ENCODE data around the gene TEX30. TPM values are rescaled to one million over a fixed set of nuclear protein-coding genes. Genes with fewer than 3 reads are reported as not detected.
A peak's percentile ranks its signal among the peaks of the same experiment; 100 is the strongest.

TEX30 gene
- total RNA-seq, result 10 to 100 TPM in 3 of 8 experiments, 1 to 10 TPM in 5; 4.7 to 18.8 (median 8.1) TPM

- peak within 1 kb of the TSS; percentile 47 to 63 for H3K27ac ChIP-seq
Observed at GRCh38 chr13:102773441-102774213, at the start of gene TEX30. Gene TEX30, minus strand, starts transcription at chr13:102773786. Its CDS starts 3,760 bp downstream, at chr13:102770026.

DNA sequence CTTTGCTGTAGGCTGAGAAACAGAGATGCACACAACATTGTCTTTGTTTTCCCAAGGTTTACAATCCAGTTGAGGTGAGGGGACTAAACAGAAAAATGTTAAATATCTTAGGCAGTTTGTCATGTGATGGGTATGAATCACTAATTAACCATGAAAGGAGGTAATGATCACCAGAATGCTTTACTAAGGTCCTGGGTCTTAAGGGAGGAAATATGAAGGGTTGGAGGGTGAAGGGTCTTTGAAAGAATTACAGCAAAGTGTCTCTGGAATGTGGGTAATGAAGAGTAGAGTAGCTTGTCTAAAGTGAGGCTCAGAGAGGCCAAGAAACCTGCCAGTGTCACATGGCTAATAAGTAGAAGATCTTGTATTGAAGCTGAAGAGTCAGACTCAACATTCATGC, 44.3 kb upstream of the TEX30 start:
- Histone ChIP-seq H3K27ac (no peak overlapping the region), H3K4me1 (replicated peaks in 1 of 2) (no peaks in the 10 kb centered on the region), H3K4me3 (no peak overlapping the region)
- ATAC-seq (replicated peaks in 6 of 8), result no peak
- in situ Hi-C loops (cut with MboI; ENCODE audit: low pct_unique_long_range_greater_than_20kb in 2 of 9, low sequenced_read_pairs in 9 of 9, unreplicated experiment in 9 of 9), result no loop called here

More at GRCh38 chr13:102773441-102774213, at the start of gene TEX30:
- peak within 1 kb of the TSS; percentile 56 to 70 (median 60) for H3K4me3 ChIP-seq
- WGBS, 10 experiments, result 0 to 20% (median 0%) methylated on average over 1 to 19 of the region's 85 CpGs; no CpG with 5 or more reads in 5 of the 10 experiments
- H3K4me1 ChIP-seq (replicated peaks in 1 of 2), result peaks cover 4% of the 10 kb centered on the region in 2 donors
- ATAC-seq (replicated peaks in 6 of 8), result peak; percentile 92 to 98 (median 96)
- in situ Hi-C loops (cut with MboI; ENCODE audit: low pct_unique_long_range_greater_than_20kb in 2 of 9, low sequenced_read_pairs in 9 of 9, unreplicated experiment in 9 of 9), result no loop called here

DNA sequence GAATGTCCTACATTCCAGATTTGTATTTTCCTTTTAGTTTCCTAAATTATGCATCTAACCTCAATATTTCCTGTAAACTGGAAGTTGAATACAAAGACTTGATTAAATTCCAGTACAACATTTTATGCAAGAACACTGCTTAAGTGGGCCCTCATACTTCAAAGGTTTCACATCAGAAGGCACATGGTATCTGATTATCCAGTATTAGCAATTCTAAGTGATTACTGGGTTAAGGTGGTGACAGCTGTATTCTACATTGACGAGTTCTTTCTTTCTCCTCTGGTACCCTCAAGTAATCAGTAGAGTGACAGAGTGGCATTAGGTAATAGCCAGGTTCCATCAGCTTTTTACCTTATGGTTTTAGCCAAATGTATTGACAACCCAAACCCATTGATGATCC, 43.7 kb upstream of the TEX30 start:
- in situ Hi-C loops (cut with MboI; ENCODE audit: low pct_unique_long_range_greater_than_20kb in 2 of 9, low sequenced_read_pairs in 9 of 9, unreplicated experiment in 9 of 9), result no loop called here
- no peak overlapping the region for H3K27ac ChIP-seq
- no peaks in the 10 kb centered on the region for H3K4me1 ChIP-seq (replicated peaks in 1 of 2)
- no peak overlapping the region for H3K4me3 ChIP-seq
- WGBS, 10 experiments, result 60 to 100% (median 86%) methylated on average over 1 of the region's 1 CpG; no CpG with 5 or more reads in 5 of the 10 experiments
- peak in 2 of 8 experiments; percentile 38 to 43 for ATAC-seq (replicated peaks in 6 of 8)

- in situ Hi-C loops (cut with MboI; ENCODE audit: low pct_unique_long_range_greater_than_20kb in 2 of 9, low sequenced_read_pairs in 9 of 9, unreplicated experiment in 9 of 9), result no loop called here
- no peak overlapping the region for H3K4me3 ChIP-seq
- WGBS, 10 experiments, result 10 to 100% (median 76%) methylated on average over 1 to 4 of the region's 4 CpGs
- ATAC-seq (replicated peaks in 6 of 8), result no peak
- H3K4me1 ChIP-seq (replicated peaks in 1 of 2), result no peaks in the 10 kb centered on the region
- no peak overlapping the region for H3K27ac ChIP-seq
Observed at GRCh38 chr13:102816708-102817107, 43.1 kb upstream of the TEX30 start.

DNA sequence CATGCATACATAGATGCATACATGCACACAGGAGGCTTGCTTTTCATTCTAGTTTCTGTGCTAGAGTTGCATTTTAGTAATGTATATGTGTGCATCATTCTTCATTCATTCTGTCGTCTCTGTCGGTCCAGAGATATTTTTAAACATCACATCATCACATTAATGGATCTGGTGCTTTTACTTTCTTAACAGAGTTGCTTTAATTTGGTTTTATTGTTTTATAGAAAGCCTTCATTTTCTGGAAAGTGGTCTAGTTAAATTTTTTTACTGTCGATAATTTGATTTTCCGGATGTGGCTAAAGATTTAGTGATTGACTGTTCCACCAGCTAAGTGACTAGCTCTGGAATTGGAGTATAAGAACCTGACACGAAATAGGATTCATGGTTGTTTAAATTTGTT, 42.2 kb upstream of the TEX30 start:
- H3K4me3 ChIP-seq, result no peak overlapping the region
- no peaks in the 10 kb centered on the region for H3K4me1 ChIP-seq (replicated peaks in 1 of 2)
- no peak for ATAC-seq (replicated peaks in 6 of 8)
- H3K27ac ChIP-seq, result no peak overlapping the region
- WGBS, 10 experiments, result 66 to 100% (median 92%) methylated on average over 3 to 5 of the region's 5 CpGs
- in situ Hi-C loops (cut with MboI; ENCODE audit: low pct_unique_long_range_greater_than_20kb in 2 of 9, low sequenced_read_pairs in 9 of 9, unreplicated experiment in 9 of 9), result no loop called here

DNA sequence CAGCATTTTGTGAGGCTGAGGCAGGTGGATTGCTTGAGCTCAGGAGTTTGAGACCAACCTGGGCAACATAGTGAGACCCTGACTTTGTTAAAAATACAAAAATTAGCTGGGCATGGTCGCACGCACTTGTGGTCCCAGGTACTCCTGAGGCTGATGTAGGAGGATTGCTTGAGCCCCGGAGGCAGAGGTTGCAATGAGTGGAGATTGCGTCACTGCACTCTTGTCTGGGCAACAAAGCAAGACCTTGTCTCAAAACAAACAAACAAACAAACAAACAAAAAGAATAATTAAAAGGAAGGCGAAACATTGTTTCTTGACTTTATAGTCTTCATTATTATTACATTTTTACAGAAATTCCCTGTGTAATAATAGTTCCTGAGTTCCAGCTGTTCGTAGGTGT, 41.2 kb upstream of the TEX30 start:
- Histone ChIP-seq H3K4me1 (replicated peaks in 1 of 2) (no peaks in the 10 kb centered on the region), H3K27ac (no peak overlapping the region), H3K4me3 (no peak overlapping the region)
- in situ Hi-C loops (cut with MboI; ENCODE audit: low pct_unique_long_range_greater_than_20kb in 2 of 9, low sequenced_read_pairs in 9 of 9, unreplicated experiment in 9 of 9), result no loop called here
- WGBS, 10 experiments, result 81 to 100% (median 93%) methylated on average over 2 to 6 of the region's 6 CpGs; no CpG with 5 or more reads in 1 of the 10 experiments
- no peak for ATAC-seq (replicated peaks in 6 of 8)

GRCh38 chr13:102814025-102814607, 40.5 kb upstream of the TEX30 start:
- Histone ChIP-seq H3K4me1 (replicated peaks in 1 of 2) (no peaks in the 10 kb centered on the region), H3K27ac (no peak overlapping the region), H3K4me3 (no peak overlapping the region)
- in situ Hi-C loops (cut with MboI; ENCODE audit: low pct_unique_long_range_greater_than_20kb in 2 of 9, low sequenced_read_pairs in 9 of 9, unreplicated experiment in 9 of 9), result no loop called here
- ATAC-seq (replicated peaks in 6 of 8), result no peak
- 82 to 100% (median 94%) methylated on average over 1 to 7 of the region's 7 CpGs; no CpG with 5 or more reads in 3 of the 10 experiments for WGBS, 10 experiments

DNA sequence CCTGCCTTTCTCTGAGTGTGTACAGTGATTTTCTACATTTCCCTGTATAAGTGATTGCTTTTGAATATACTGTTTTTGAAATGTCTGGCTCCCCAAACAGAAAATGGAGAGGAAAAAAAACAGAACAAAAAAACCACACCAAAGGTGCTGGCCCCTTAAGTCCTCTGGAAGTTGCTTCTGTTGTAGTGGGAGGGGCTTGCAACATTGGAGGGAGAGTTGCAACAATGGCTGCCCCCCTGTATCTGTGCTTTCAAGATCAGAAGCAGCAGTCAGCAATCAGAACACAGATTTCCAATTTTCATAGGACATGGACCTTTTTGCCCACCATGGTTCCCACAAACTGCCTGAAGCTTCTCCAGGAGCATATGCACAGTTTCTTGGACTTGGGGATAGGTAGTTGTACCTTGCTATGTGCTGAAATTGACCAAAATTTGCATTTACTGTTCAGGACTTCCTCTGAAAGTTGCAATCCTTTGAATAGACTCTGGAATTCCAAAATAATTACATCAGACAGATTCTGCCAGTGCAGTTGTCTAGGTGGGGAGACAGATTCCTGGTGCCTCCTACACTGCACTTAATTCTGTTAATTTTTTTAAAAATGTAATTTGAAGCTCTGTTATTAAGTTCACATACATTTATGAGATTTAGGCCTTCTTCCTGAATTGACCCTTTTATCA, 39.2 kb upstream of the TEX30 start:
- no peak overlapping the region for H3K4me3 ChIP-seq
- in situ Hi-C loops (cut with MboI; ENCODE audit: low pct_unique_long_range_greater_than_20kb in 2 of 9, low sequenced_read_pairs in 9 of 9, unreplicated experiment in 9 of 9), result no loop called here
- peak in 1 of 8 experiments; percentile 35 for ATAC-seq (replicated peaks in 6 of 8)

DNA sequence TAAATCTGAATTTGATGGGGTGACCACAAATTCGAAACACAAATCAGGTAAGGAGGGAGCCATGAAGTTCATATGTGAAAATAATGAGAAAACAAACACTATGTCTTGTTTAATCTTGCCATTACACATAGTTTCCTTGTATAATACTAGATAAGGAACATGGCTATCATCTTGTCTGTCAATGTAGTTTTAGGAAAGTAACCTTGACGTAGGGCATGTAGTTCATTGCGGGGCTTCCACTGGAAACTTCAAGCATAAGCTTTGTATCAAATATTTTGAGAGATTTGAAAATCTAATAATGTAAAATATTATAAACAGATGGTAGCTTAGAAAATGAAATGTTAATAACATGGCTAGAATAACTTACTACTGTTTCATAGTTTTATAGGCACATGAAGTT, 34.1 kb upstream of the TEX30 start:
- no peak overlapping the region for H3K4me3 ChIP-seq
- in situ Hi-C loops (cut with MboI; ENCODE audit: low pct_unique_long_range_greater_than_20kb in 2 of 9, low sequenced_read_pairs in 9 of 9, unreplicated experiment in 9 of 9), result no loop called here
- H3K27ac ChIP-seq, result no peak overlapping the region
- no peak for ATAC-seq (replicated peaks in 6 of 8)
- 84 to 100% (median 95%) methylated on average over 1 to 3 of the region's 3 CpGs; no CpG with 5 or more reads in 2 of the 10 experiments for WGBS, 10 experiments
- H3K4me1 ChIP-seq (replicated peaks in 1 of 2), result no peaks in the 10 kb centered on the region

More for the DNA sequence above, 39.2 kb upstream of the TEX30 start:
- Histone ChIP-seq H3K27ac (no peak overlapping the region), H3K4me1 (replicated peaks in 1 of 2) (no peaks in the 10 kb centered on the region)

DNA sequence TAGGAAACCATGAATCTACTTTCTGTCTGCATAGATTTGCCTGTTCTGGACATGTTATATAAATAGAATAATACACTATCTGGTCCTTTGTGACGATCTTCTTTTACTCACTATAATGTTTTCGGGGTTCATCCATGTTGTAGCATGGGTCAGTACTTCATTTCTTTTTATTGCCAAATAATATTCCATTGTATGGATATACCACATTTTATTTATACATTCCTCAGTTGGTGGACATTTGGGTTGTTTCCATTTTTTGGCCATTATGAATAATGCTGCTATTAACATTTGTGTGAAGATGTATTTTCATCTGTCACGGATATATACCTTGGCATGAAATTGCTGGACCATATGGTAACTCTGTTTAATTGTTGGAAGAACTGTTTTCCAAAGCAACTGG, 32.1 kb upstream of the TEX30 start:
- no peak overlapping the region for H3K4me3 ChIP-seq
- no peak overlapping the region for H3K27ac ChIP-seq
- 83 to 100% (median 100%) methylated on average over 1 to 3 of the region's 3 CpGs for WGBS, 10 experiments
- peaks cover 0 to 5% of the 10 kb centered on the region in 2 donors for H3K4me1 ChIP-seq (replicated peaks in 1 of 2)
- in situ Hi-C loops (cut with MboI; ENCODE audit: low pct_unique_long_range_greater_than_20kb in 2 of 9, low sequenced_read_pairs in 9 of 9, unreplicated experiment in 9 of 9), result no loop called here
- ATAC-seq (replicated peaks in 6 of 8), result no peak

DNA sequence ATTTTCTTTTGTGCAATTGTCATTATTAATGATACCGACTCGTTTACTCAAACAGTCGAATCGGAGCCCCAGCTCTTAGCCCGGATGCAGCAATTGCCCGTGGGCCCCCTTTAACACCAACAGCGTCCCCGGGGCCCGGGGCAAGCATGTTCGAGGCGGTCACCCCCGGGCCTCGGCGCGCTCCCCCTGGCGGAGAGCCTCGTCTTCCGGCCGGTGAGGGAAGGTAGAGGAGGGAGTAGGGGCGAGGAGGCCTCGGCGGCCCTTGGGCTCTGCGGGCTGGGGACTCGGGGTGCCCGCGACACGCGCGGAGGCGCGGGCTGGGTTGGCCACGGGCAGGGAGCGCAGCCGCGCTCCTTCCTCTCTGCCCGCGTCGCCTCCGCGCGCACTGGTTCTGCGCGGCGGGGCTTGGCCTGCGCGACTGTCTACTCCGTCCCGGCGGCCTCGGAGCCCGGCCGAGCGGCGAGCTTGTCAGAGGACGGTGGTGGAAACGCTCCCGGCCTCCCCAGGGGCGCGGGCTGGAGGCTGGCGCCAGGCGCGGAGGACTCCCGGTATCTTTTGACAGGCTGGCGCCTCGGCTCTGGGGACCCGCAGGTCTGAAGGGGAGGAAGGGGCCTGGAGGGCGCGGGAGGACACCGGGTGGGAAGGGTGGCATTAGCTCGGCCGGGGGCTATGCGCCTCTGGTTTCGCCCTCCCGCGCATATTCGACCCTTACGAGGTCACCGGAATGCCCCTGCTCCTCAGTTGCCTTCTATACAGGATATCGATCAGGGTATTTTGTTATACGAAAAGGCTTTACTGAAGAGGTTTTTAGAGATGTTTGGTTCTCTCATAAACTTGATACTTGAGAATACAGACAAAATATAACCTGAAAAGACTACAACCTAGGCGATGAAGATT, 26.8 kb upstream of the TEX30 start:
- peak; percentile 66 to 79 (median 76) for ATAC-seq (replicated peaks in 6 of 8)
- H3K4me3 ChIP-seq, result peak overlapping the region; percentile 91 to 99 (median 94)
- in situ Hi-C loops (cut with MboI; ENCODE audit: low pct_unique_long_range_greater_than_20kb in 2 of 9, low sequenced_read_pairs in 9 of 9, unreplicated experiment in 9 of 9), result no loop called here
- 0 to 100% (median 17%) methylated on average over 1 to 18 of the region's 81 CpGs; no CpG with 5 or more reads in 2 of the 10 experiments for WGBS, 10 experiments
- peak overlapping the region; percentile 13 to 41 for H3K27ac ChIP-seq
- peaks cover 0 to 17% of the 10 kb centered on the region in 2 donors for H3K4me1 ChIP-seq (replicated peaks in 1 of 2)

- peaks cover 0 to 17% of the 10 kb centered on the region in 2 donors for H3K4me1 ChIP-seq (replicated peaks in 1 of 2)
- peak overlapping the region; percentile 91 to 99 (median 94) for H3K4me3 ChIP-seq
- no peak overlapping the region for H3K27ac ChIP-seq
- 0 to 27% (median 3%) methylated on average over 1 to 35 of the region's 69 CpGs; no CpG with 5 or more reads in 4 of the 10 experiments for WGBS, 10 experiments
- in situ Hi-C loops (cut with MboI; ENCODE audit: low pct_unique_long_range_greater_than_20kb in 2 of 9, low sequenced_read_pairs in 9 of 9, unreplicated experiment in 9 of 9), result loop anchor here in 1 of 9 experiments (10.0 kb wide), 1 partner anchor 155 kb away; no protein-coding TSS in a partner anchor
- peak; percentile 4 to 24 (median 18) for ATAC-seq (replicated peaks in 6 of 8)
Observed at GRCh38 chr13:102799426-102800144, 26.0 kb upstream of the TEX30 start.
